ENCODE data around the gene RMDN3. TPM values are rescaled to one million over a fixed set of nuclear protein-coding genes. Genes with fewer than 3 reads are reported as not detected.

The RMDN3 gene
- total RNA-seq, 1 experiment from 2014 or later: 23.5 TPM

- no peak for TF ChIP-seq CTCF (IDR thresholded peaks at IDR 0.05; ENCODE audit: unreplicated experiment)
- peak overlapping the region; percentile 80 for H3K27ac Mint-ChIP-seq (ENCODE audit: unreplicated experiment)
- no TSS peak for BruUV-seq (replicated peaks)
- intact Hi-C loops (cut with micrococcal nuclease; ENCODE audit: unreplicated experiment): loop anchor here (2.0 to 10.0 kb wide), 3 partner anchors 19 to 113 kb away; partner anchors contain the start of gene C15orf62
- H3K27me3 Mint-ChIP-seq (ENCODE audit: unreplicated experiment): no peaks in the 10 kb centered on the region
- H3K36me3 Mint-ChIP-seq (ENCODE audit: insufficient read depth, unreplicated experiment): peaks cover 12% of the 10 kb centered on the region
- H3K4me3 Mint-ChIP-seq (ENCODE audit: low read depth, unreplicated experiment): no peak overlapping the region
- CTCF ChIA-PET: interaction anchor here (0.5 to 2.4 kb wide), 4 partner anchors 48 to 107 kb away, joined by 3 to 8 read pairs (median 4); partner anchors contain the start of genes SPINT1 and VPS18
- no peaks in the 10 kb centered on the region for H3K9me3 Mint-ChIP-seq (ENCODE audit: low read depth, unreplicated experiment)
- peaks cover 10% of the 10 kb centered on the region for H3K4me1 Mint-ChIP-seq (ENCODE audit: low read depth, unreplicated experiment)
- DNase-seq: peak; percentile 82
Observed at GRCh38 chr15:40787344-40787841, 32.3 kb upstream of the RMDN3 start.

DNA sequence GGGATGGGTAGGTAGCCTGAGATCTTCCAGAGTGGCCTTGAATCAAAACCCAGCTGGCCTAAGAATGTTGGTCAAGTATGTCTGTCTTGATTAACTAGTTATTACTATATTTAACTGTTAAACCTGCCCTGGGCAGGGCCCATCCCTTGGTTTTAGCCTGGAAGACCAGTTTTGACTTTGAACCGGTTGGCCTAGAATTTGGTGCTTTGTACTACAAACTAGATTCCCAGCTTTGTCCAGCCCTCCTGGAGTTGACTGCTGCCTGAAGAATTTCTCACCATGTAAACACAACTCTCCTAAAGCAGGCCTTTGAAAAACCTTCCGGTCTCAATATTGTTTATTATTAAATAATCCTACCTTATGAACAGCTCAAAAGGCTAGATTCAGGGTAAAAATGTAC is 30.8 kb upstream of the RMDN3 start:
- Mint-ChIP-seq H3K27ac (ENCODE audit: unreplicated experiment) (no peak overlapping the region), H3K4me1 (ENCODE audit: low read depth, unreplicated experiment) (peaks cover 10% of the 10 kb centered on the region), H3K27me3 (ENCODE audit: unreplicated experiment) (no peaks in the 10 kb centered on the region), H3K36me3 (ENCODE audit: insufficient read depth, unreplicated experiment) (peaks cover 12% of the 10 kb centered on the region), H3K9me3 (ENCODE audit: low read depth, unreplicated experiment) (no peaks in the 10 kb centered on the region), H3K4me3 (ENCODE audit: low read depth, unreplicated experiment) (no peak overlapping the region)
- intact Hi-C loops (cut with micrococcal nuclease; ENCODE audit: unreplicated experiment): loop anchor here (2.0 to 10.0 kb wide), 3 partner anchors 17 to 111 kb away; partner anchors contain the start of gene C15orf62
- CTCF ChIA-PET: interaction anchor here (1.0 to 3.1 kb wide), 5 partner anchors 9 to 109 kb away, joined by 4 to 22 read pairs (median 8); partner anchors contain the start of gene VPS18
- no TSS peak for BruUV-seq (replicated peaks)
- DNase-seq: no peak
- no peak for TF ChIP-seq CTCF (IDR thresholded peaks at IDR 0.05; ENCODE audit: unreplicated experiment)

- no TSS peak for BruUV-seq (replicated peaks)
- no peak for DNase-seq
- H3K27ac Mint-ChIP-seq (ENCODE audit: unreplicated experiment): no peak overlapping the region
Observed at GRCh38 chr15:40785164-40785563, 30.1 kb upstream of the RMDN3 start.

GRCh38 chr15:40782609-40783227 is 27.7 kb upstream of the RMDN3 start:
- peak; percentile 46 for TF ChIP-seq CTCF (IDR thresholded peaks at IDR 0.05; ENCODE audit: unreplicated experiment)
- CTCF ChIA-PET: interaction anchor here (0.9 to 2.2 kb wide), 5 partner anchors 14 to 214 kb away, joined by 4 to 15 read pairs (median 8); partner anchors contain the start of genes C15orf62 and RPUSD2
- Mint-ChIP-seq H3K4me1 (ENCODE audit: low read depth, unreplicated experiment) (no peaks in the 10 kb centered on the region), H3K9me3 (ENCODE audit: low read depth, unreplicated experiment) (no peaks in the 10 kb centered on the region), H3K36me3 (ENCODE audit: insufficient read depth, unreplicated experiment) (peaks cover 12% of the 10 kb centered on the region), H3K4me3 (ENCODE audit: low read depth, unreplicated experiment) (no peak overlapping the region), H3K27ac (ENCODE audit: unreplicated experiment) (peak overlapping the region; percentile 33), H3K27me3 (ENCODE audit: unreplicated experiment) (no peaks in the 10 kb centered on the region)
- no TSS peak for BruUV-seq (replicated peaks)
- peak; percentile 85 for DNase-seq
- intact Hi-C loops (cut with micrococcal nuclease; ENCODE audit: unreplicated experiment): loop anchor here (10.0 kb wide), 1 partner anchor 108 kb away; no protein-coding TSS in a partner anchor

More at GRCh38 chr15:40785164-40785563, 30.1 kb upstream of the RMDN3 start:
- intact Hi-C loops (cut with micrococcal nuclease; ENCODE audit: unreplicated experiment): loop anchor here (5.0 to 10.0 kb wide), 2 partner anchors 62 to 110 kb away; no protein-coding TSS in a partner anchor
- peaks cover 12% of the 10 kb centered on the region for H3K36me3 Mint-ChIP-seq (ENCODE audit: insufficient read depth, unreplicated experiment)
- CTCF ChIA-PET: interaction anchor here (0.7 to 3.1 kb wide), 4 partner anchors 8 to 109 kb away, joined by 5 to 22 read pairs (median 11); partner anchors contain the start of gene VPS18
- H3K9me3 Mint-ChIP-seq (ENCODE audit: low read depth, unreplicated experiment): no peaks in the 10 kb centered on the region
- H3K27me3 Mint-ChIP-seq (ENCODE audit: unreplicated experiment): no peaks in the 10 kb centered on the region
- H3K4me3 Mint-ChIP-seq (ENCODE audit: low read depth, unreplicated experiment): no peak overlapping the region
- H3K4me1 Mint-ChIP-seq (ENCODE audit: low read depth, unreplicated experiment): peaks cover 10% of the 10 kb centered on the region
- TF ChIP-seq CTCF (IDR thresholded peaks at IDR 0.05; ENCODE audit: unreplicated experiment): no peak
